Tibial artery (tissue), 4 donors: ENCODE data around the gene SET.
A peak's percentile ranks its signal among the peaks of the same experiment; 100 is the strongest.

Experiments
- DNase-seq, 2 donors: peaks; one replicate each; pipeline ENCODE4 v3.0.0-alpha.2; 2019
- H3K27ac ChIP-seq, 2 donors: fragments of 200-600 bp; sonication (generic) in 1 of 2; 1 replicate in 1 of 2; 2 replicates in 1 of 2; pipeline ENCODE4 v1.5.1; 2018 to 2019; ENCODE audit warnings: mild to moderate bottlenecking in 1 of 2
- H3K27me3 ChIP-seq, 2 donors: fragments of 200-600 bp; sonication (generic) in 1 of 2; one replicate each; pipeline versions ENCODE4 v1.5.1 to v1.6.0; 2016 to 2019
- H3K36me3 ChIP-seq, 3 donors: fragments of 200-600 bp; sonication (generic) in 2 of 3; one replicate each; pipeline ENCODE4 v1.5.1; 2016 to 2019; ENCODE audit warnings: mild to moderate bottlenecking in 2 of 3
- H3K4me1 ChIP-seq, 4 donors: fragments of 200-600 bp; sonication (generic) in 2 of 4; 1 replicate in 3 of 4; 2 replicates in 1 of 4; pipeline ENCODE4 v1.5.1; 2016 to 2019
- H3K4me3 ChIP-seq, 2 donors: fragments of 200-600 bp; sonication (generic) in 1 of 2; 1 replicate in 1 of 2; 2 replicates in 1 of 2; pipeline ENCODE4 v1.5.1; 2018 to 2019; ENCODE audit warnings: mild to moderate bottlenecking in 2 of 2
- H3K9me3 ChIP-seq, 3 donors: fragments of 200-600 bp; sonication (generic) in 1 of 3; one replicate each; pipeline ENCODE4 v1.5.1; 2016 to 2019
- CTCF ChIP-seq, 2 experiments: fragments of 200-600 bp in 1 of 2; fragments of 450-650 bp in 1 of 2; IDR thresholded peaks; one replicate each; pipeline ENCODE4 v1.5.1; 2017 to 2019; ENCODE audit warnings: antibody characterized with exemption in 2 of 2, mild to moderate bottlenecking in 1 of 2, moderate library complexity in 1 of 2
- intact Hi-C: fragments of 100-400 bp; cut with DNase I; formaldehyde crosslinking; loops from one replicate; pipeline ENCODE4 v1.15.0; 2023; ENCODE audit warnings: low total_unique reads

Gene SET

GRCh38 chr9:128713411-128713780 is 24.4 kb downstream of the SET start:
- no peak overlapping the region for H3K27ac ChIP-seq
- peak in 1 of 2 donors; percentile 24 for DNase-seq
- H3K4me1 ChIP-seq: no peaks in the 10 kb centered on the region
- no peaks in the 10 kb centered on the region for H3K27me3 ChIP-seq
- intact Hi-C loops: no loop called here
- TF ChIP-seq CTCF (IDR thresholded peaks at IDR 0.05): no peak
- H3K36me3 ChIP-seq: peaks cover 0 to 17% (median 0%) of the 10 kb centered on the region in 3 donors
- H3K9me3 ChIP-seq: no peaks in the 10 kb centered on the region
- no peak overlapping the region for H3K4me3 ChIP-seq

GRCh38 chr9:128713941-128714573 is 25.0 kb downstream of the SET start:
- intact Hi-C loops: loop anchor here (2.0 kb wide), 1 partner anchor 21 kb away; no protein-coding TSS in a partner anchor
- no peak for TF ChIP-seq CTCF (IDR thresholded peaks at IDR 0.05)
- Histone ChIP-seq H3K27me3 (no peaks in the 10 kb centered on the region), H3K27ac (no peak overlapping the region), H3K36me3 (peaks cover 0 to 17% (median 0%) of the 10 kb centered on the region in 3 donors), H3K4me3 (no peak overlapping the region), H3K4me1 (no peaks in the 10 kb centered on the region), H3K9me3 (no peaks in the 10 kb centered on the region)
- peak in 1 of 2 donors; percentile 48 for DNase-seq

GRCh38 chr9:128714586-128715435 is 25.8 kb downstream of the SET start:
- no peaks in the 10 kb centered on the region for H3K27me3 ChIP-seq
- no peak overlapping the region for H3K27ac ChIP-seq
- H3K9me3 ChIP-seq: no peaks in the 10 kb centered on the region
- DNase-seq: peak in 1 of 2 donors; percentile 51
- intact Hi-C loops: loop anchor here (2.0 kb wide), 1 partner anchor 20 kb away; no protein-coding TSS in a partner anchor
- no peak for TF ChIP-seq CTCF (IDR thresholded peaks at IDR 0.05)
- peaks cover 0 to 21% (median 0%) of the 10 kb centered on the region in 3 donors for H3K36me3 ChIP-seq
- H3K4me3 ChIP-seq: no peak overlapping the region
- no peaks in the 10 kb centered on the region for H3K4me1 ChIP-seq

GRCh38 chr9:128715436-128715750 is 26.4 kb downstream of the SET start:
- no peaks in the 10 kb centered on the region for H3K9me3 ChIP-seq
- intact Hi-C loops: loop anchor here (2.0 kb wide), 1 partner anchor 19 kb away; no protein-coding TSS in a partner anchor
- no peak for TF ChIP-seq CTCF (IDR thresholded peaks at IDR 0.05)
- H3K36me3 ChIP-seq: peaks cover 0 to 27% (median under 1%) of the 10 kb centered on the region in 3 donors
- no peak overlapping the region for H3K4me3 ChIP-seq
- no peak overlapping the region for H3K27ac ChIP-seq
- DNase-seq: peak in 1 of 2 donors; percentile 52
- no peaks in the 10 kb centered on the region for H3K4me1 ChIP-seq
- no peaks in the 10 kb centered on the region for H3K27me3 ChIP-seq

- TF ChIP-seq CTCF (IDR thresholded peaks at IDR 0.05): no peak
- H3K4me3 ChIP-seq: no peak overlapping the region
- no peak for DNase-seq
- no peaks in the 10 kb centered on the region for H3K9me3 ChIP-seq
- H3K27me3 ChIP-seq: no peaks in the 10 kb centered on the region
- intact Hi-C loops: no loop called here
- H3K4me1 ChIP-seq: no peaks in the 10 kb centered on the region
- H3K27ac ChIP-seq: no peak overlapping the region
- peaks cover 0 to 40% (median 8%) of the 10 kb centered on the region in 3 donors for H3K36me3 ChIP-seq
Measured at GRCh38 chr9:128716581-128717254, 27.7 kb downstream of the SET start.
